ENCODE measurements around the gene KLK14. TPM values are rescaled to one million over a fixed set of nuclear protein-coding genes. Genes with fewer than 3 reads are reported as not detected.

The KLK14 gene
- total and polyA plus RNA-seq, 7 donors: 0.20 TPM; not detected in 6

- no peak for DNase-seq
- ATAC-seq: no peak
- H3K4me1 ChIP-seq: no peaks in the 10 kb centered on the region
- intact Hi-C loops (cut with DNase I): no loop called here
- no peak overlapping the region for H3K4me3 ChIP-seq
- WGBS, 3 donors: 0 to 50% (median 0%) methylated on average over 1 of the region's 1 CpG
- peaks cover 0 to 31% (median 2%) of the 10 kb centered on the region in 3 donors for H3K27me3 ChIP-seq (ENCODE audit: insufficient read depth in 3 of 3, low read length in 2 of 3)
- TF ChIP-seq, protein P1, sequence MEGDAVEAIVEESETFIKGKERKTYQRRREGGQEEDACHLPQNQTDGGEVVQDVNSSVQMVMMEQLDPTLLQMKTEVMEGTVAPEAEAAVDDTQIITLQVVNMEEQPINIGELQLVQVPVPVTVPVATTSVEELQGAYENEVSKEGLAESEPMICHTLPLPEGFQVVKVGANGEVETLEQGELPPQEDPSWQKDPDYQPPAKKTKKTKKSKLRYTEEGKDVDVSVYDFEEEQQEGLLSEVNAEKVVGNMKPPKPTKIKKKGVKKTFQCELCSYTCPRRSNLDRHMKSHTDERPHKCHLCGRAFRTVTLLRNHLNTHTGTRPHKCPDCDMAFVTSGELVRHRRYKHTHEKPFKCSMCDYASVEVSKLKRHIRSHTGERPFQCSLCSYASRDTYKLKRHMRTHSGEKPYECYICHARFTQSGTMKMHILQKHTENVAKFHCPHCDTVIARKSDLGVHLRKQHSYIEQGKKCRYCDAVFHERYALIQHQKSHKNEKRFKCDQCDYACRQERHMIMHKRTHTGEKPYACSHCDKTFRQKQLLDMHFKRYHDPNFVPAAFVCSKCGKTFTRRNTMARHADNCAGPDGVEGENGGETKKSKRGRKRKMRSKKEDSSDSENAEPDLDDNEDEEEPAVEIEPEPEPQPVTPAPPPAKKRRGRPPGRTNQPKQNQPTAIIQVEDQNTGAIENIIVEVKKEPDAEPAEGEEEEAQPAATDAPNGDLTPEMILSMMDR (IDR thresholded peaks at IDR 0.05): no peak
- no peak overlapping the region for H3K27ac ChIP-seq
- H3K36me3 ChIP-seq (ENCODE audit: insufficient read depth in 1 of 2, low read depth in 1 of 2): no peaks in the 10 kb centered on the region
- H3K9me3 ChIP-seq: no peaks in the 10 kb centered on the region
Observed at GRCh38 chr19:51060973-51061372, 21.7 kb downstream of the KLK14 start.

DNA sequence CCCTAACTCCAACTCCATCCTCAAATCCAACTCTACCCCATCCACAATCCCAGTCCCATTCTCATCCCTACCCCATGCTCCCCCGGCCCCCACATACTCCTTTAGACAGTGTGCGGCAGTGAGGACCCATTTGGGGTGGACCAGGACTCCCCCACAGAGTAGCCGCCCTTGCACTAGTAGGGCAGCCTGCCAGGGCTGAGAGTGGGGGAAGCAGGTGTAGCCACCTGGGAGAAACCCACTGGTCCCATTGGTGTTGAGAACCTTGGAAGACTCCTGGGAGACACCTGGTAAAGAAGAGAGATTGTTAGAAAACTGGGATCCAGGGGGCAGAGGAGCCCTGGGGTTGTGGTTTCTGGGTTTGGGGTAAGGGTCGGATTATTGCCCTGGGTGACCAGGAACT is 22.4 kb downstream of the KLK14 start:
- TF ChIP-seq, protein P1 (IDR thresholded peaks at IDR 0.05): no peak
- H3K9me3 ChIP-seq: no peaks in the 10 kb centered on the region
- no peak overlapping the region for H3K27ac ChIP-seq
- H3K36me3 ChIP-seq (ENCODE audit: insufficient read depth in 1 of 2, low read depth in 1 of 2): no peaks in the 10 kb centered on the region
- no peak for ATAC-seq
- no peak overlapping the region for H3K4me3 ChIP-seq
- DNase-seq: no peak
- intact Hi-C loops (cut with DNase I): no loop called here
- peaks cover 0 to 25% (median 2%) of the 10 kb centered on the region in 3 donors for H3K27me3 ChIP-seq (ENCODE audit: insufficient read depth in 3 of 3, low read length in 2 of 3)
- H3K4me1 ChIP-seq: no peaks in the 10 kb centered on the region
- 65 to 71% (median 69%) methylated on average over 4 of the region's 4 CpGs for WGBS, 3 donors

- H3K36me3 ChIP-seq (ENCODE audit: insufficient read depth in 1 of 2, low read depth in 1 of 2): no peaks in the 10 kb centered on the region
- H3K4me1 ChIP-seq: no peaks in the 10 kb centered on the region
- H3K27me3 ChIP-seq (ENCODE audit: insufficient read depth in 3 of 3, low read length in 2 of 3): peaks cover 0 to 19% (median 2%) of the 10 kb centered on the region in 3 donors
- no peaks in the 10 kb centered on the region for H3K9me3 ChIP-seq
- H3K4me3 ChIP-seq: no peak overlapping the region
- H3K27ac ChIP-seq: no peak overlapping the region
- TF ChIP-seq, protein P1 (IDR thresholded peaks at IDR 0.05): no peak
- intact Hi-C loops (cut with DNase I): no loop called here
- WGBS, 3 donors: 66 to 74% (median 68%) methylated on average over 7 of the region's 7 CpGs
- DNase-seq (no peak), ATAC-seq (no peak)
Observed at GRCh38 chr19:51059715-51060114, 23.0 kb downstream of the KLK14 start.

GRCh38 chr19:51055866-51056265 is 26.8 kb downstream of the KLK14 start:
- DNase-seq (no peak), ATAC-seq (no peak)
- H3K27ac ChIP-seq: no peak overlapping the region
- no peaks in the 10 kb centered on the region for H3K27me3 ChIP-seq (ENCODE audit: insufficient read depth in 3 of 3, low read length in 2 of 3)
- TF ChIP-seq, protein P1 (IDR thresholded peaks at IDR 0.05): no peak
- H3K36me3 ChIP-seq (ENCODE audit: insufficient read depth in 1 of 2, low read depth in 1 of 2): no peaks in the 10 kb centered on the region
- no peak overlapping the region for H3K4me3 ChIP-seq
- H3K9me3 ChIP-seq: no peaks in the 10 kb centered on the region
- intact Hi-C loops (cut with DNase I): no loop called here
- H3K4me1 ChIP-seq: no peaks in the 10 kb centered on the region

DNA sequence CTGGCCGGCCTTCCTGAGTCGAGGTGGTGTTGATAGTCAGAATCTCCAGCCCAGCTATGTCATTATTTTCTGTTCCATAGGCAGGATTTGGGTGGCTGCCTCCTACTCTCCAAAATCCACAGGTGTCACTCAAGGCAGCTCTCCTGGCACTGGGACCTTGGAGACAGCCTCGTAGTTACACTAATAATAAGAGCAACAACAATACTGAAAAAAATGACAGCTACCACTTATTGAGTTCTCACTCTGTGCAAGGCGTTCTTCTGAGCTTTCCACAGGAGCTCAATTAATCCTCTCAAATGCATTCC is 35.7 kb downstream of the KLK14 start:
- Histone ChIP-seq H3K9me3 (no peaks in the 10 kb centered on the region), H3K27ac (no peak overlapping the region), H3K4me1 (no peaks in the 10 kb centered on the region), H3K27me3 (ENCODE audit: insufficient read depth in 3 of 3, low read length in 2 of 3) (peaks cover 0 to 1% (median 0%) of the 10 kb centered on the region in 3 donors), H3K36me3 (ENCODE audit: insufficient read depth in 1 of 2, low read depth in 1 of 2) (no peaks in the 10 kb centered on the region), H3K4me3 (no peak overlapping the region)
- ATAC-seq: no peak
- TF ChIP-seq, protein P1 (IDR thresholded peaks at IDR 0.05): no peak
- 0 to 5% (median 1%) methylated on average over 4 of the region's 4 CpGs for WGBS, 3 donors
- DNase-seq: no peak
- intact Hi-C loops (cut with DNase I): no loop called here
